HG02852 (cell line): Measurements from ENCODE around the gene ARL16.

ENCODE experiments used
- ATAC-seq: cut with Tn5 transposase; IDR thresholded peaks from one replicate; pipeline ENCODE4 v1.9.1; 2021; ENCODE audit warnings: mild to moderate bottlenecking, moderate library complexity; ENCODE audit not compliant: unreplicated experiment

The ARL16 gene

DNA sequence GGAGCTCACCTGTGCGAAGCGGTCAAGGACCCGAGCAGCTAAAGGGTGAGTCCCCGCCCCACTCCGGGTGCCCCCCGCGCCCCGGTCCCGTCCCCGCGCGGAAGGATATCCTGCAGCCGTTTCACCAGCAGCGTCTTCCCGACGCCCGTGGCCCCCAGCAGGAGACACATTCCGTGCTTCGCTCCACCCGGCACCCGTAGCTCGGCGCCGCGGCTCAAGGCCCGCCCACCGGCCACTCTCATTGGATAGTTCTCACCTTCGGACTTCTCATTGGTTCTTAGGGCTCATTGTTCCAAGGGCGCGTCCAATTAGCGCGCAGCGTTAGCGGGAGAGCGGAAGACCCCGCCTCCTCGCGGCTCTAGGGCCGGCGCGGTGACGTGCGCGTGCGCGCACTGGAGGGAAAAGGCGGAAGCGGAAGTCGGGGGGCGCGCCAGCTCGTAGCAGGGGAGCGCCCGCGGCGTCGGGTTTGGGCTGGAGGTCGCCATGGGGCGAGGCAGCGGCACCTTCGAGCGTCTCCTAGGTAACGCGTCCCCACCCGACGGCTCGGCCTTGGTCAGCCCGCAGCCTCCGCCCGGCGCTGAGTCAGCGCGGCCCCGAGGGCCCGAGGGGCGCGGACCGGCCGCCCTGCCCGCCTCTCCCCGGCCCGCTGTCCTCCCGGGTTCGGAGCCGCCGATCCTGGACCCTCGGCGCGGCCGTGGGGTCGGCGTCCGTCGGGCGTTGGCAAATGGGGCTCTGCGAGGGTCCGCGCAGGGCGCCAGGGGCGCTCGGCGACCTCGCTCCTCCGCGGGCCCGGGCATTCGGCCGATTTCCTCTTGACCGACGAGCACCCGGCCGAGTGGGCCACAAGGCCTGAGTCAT lies at the start of gene ARL16, which contains the start of gene HGS:
ARL16 (minus strand) TSS at position 214 of the 858 bp plus-strand sequence; CDS start at position 170, 44 bp downstream.
HGS (plus strand) TSS at position 428 of the 858 bp plus-strand sequence; CDS start at position 484, 56 bp downstream.
- peak; percentile 87 for ATAC-seq

GRCh38 chr17:81727324-81728031 lies 43.9 kb upstream of the ARL16 start:
- no peak for ATAC-seq

GRCh38 chr17:81726004-81726403 lies 42.4 kb upstream of the ARL16 start:
- ATAC-seq: no peak

DNA sequence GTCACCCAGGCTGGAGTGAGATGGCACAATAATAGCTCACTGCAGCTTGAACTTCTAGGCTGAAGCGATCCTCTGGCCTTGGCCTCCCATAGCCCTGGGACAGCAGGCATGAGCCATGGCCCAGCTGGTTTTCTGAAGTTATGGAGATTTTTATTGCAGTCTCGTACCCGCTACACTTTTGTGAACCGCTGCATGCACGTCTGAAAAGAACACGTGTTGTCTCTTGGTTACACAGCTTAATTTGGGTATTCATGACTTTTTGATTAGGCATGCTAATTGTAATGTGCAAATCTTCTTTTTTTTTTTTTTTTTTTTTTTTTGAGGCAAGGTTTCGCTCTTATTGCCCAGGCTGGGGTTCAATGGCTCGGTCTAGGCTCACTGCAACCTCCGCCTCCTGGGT lies 41.8 kb upstream of the ARL16 start:
- no peak for ATAC-seq

- ATAC-seq: no peak
These were observed 40.1 kb upstream of the ARL16 start for GRCh38 chr17:81723651-81724209.

GRCh38 chr17:81722184-81723120 lies 38.9 kb upstream of the ARL16 start:
- no peak for ATAC-seq

DNA sequence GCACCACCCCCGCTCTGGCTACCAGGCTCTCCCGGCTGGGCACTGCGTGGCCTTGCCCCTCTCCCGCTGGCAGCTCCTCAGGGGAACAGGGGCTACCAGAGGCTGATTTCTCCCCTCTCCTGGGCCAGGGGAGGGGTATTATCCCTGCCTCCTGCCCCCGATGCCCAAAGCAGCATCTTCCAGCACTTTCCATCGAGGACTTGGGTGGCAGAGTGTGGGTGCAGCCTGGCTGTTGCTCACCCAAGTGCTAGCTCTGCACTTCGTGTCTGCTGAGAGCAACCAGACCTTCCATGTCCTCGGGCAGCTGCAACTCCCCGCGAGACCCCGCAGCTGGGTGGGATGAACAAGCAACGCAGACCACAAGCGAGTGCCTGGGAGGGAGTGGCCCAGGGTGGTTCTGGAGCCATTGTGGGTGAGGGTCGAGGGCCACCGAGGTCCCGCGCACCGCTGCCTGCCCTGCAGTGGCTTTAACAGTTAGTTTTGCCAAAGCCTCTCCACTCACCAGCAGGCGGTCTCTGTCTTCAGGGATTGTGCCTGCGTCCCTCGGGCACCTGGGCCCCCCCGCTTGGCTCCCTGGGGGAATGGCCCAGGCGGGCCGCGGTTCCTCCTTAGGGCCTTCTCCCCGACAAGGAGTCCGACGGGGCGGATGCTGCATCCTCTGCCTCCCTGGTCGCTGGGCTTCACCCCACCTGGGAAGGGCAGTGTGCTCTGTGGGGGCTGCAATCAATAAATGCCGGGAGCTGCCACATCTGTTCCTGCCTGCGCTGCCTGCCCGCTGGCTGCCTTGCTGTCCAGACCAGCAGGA lies 36.9 kb upstream of the ARL16 start:
- ATAC-seq: no peak

- ATAC-seq: no peak
These were observed 36.0 kb upstream of the ARL16 start for GRCh38 chr17:81719410-81720266.

DNA sequence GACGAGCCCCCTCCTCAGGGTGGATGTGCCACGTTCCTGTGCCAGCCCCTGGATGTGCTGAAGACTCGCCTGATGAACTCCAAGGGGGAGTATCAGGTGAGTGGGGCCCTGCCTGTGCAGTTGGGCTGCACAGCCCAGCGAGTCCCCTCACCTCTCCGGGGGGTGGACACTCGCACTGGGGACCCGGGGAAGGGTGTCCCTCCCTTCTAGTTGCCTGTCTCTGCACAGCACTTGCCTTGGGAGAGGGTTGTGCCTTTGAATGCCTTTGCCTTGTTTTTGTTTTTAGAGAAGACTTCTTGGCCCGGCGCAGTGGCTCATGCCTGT lies 34.1 kb upstream of the ARL16 start:
- no peak for ATAC-seq

- no peak for ATAC-seq
These were observed 33.6 kb upstream of the ARL16 start for GRCh38 chr17:81717049-81717765.

DNA sequence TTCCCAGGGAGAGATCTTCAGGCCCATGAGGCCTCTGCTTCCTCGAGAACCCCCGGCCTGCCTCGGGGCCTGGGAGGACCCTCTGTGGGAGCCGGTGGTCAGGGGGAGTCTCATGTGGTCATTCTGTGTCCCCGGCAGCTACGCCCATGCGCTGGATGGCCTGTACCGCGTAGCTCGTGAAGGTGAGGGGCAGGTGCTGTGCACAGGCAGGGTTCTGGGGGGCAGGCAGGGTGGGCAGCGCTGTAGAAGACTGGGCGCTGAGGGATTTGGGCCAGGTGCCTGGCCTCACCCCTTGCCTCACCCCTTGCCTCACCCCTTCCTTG lies 33.0 kb upstream of the ARL16 start:
- ATAC-seq: no peak

DNA sequence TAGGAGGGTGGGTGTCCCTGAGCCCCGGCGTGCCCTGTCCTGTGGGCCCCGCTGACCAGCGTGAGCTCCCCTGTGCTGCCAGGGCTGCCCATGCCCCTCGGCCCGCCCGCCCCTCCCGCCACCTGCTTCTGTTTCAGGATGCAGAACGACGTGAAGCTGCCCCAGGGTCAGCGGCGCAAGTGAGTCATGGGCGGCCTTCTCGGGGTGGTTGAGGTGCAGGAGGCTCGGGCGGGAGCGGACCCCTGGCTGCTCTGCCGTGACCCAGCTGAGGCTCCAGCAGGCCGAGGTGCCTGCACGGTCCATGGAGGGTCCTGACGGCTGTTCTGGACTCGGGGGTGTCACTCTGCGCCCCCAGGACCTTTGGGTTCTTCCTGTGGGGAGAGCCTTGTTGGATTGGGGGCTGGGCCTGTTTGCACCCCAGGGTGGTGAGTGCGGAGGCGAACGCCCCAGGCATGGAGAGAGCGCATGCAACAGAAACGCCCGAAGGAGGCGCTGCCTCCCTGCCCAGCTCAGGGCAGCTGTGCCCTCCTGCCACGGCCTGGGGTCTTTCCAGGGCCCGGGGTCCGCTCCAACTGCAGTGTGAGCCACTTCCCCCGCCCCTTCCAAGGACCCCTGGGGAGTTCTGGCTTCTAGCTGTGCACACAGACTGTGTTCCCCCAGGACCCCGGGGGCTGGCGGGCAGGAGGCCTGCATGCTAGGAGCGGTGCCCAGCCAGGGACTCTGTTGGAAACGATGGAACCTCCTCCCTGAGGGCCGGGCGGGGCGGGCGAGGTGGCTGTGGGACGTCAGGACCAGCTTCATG lies 32.5 kb upstream of the ARL16 start:
- no peak for ATAC-seq

GRCh38 chr17:81715107-81715871 lies 31.7 kb upstream of the ARL16 start:
- ATAC-seq: no peak

DNA sequence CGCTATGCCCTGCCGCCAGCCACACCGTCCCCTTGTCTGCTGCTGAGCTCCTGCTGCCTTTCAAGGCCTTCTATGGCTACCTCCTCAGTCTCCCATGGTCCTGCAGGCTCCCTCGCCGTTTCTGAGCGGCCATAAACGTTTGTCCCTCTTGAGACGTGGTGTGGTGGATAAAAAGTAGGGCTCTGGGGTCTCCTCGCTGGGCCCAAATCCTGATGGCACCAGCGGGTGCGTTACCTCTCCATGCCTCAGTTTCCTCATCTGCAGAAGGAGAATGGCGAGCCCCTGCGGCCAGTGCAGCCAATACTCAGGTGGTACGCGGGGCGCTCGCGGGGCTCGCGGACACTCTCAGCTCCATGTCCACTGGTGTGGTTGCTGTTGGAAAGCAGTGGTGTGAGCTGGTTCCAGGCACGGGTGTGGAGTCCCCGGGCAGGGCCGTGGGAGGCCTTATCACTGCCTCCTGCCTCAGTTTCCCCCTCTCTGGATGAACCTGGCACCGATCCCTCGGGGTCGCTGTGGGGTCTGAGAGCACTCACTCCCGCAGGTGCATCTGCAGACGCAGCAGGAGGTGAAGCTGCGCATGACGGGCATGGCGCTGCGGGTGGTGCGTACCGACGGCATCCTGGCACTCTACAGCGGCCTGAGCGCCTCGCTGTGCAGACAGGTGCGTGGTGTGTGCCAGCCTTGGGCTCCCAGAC lies 31.0 kb upstream of the ARL16 start:
- no peak for ATAC-seq

DNA sequence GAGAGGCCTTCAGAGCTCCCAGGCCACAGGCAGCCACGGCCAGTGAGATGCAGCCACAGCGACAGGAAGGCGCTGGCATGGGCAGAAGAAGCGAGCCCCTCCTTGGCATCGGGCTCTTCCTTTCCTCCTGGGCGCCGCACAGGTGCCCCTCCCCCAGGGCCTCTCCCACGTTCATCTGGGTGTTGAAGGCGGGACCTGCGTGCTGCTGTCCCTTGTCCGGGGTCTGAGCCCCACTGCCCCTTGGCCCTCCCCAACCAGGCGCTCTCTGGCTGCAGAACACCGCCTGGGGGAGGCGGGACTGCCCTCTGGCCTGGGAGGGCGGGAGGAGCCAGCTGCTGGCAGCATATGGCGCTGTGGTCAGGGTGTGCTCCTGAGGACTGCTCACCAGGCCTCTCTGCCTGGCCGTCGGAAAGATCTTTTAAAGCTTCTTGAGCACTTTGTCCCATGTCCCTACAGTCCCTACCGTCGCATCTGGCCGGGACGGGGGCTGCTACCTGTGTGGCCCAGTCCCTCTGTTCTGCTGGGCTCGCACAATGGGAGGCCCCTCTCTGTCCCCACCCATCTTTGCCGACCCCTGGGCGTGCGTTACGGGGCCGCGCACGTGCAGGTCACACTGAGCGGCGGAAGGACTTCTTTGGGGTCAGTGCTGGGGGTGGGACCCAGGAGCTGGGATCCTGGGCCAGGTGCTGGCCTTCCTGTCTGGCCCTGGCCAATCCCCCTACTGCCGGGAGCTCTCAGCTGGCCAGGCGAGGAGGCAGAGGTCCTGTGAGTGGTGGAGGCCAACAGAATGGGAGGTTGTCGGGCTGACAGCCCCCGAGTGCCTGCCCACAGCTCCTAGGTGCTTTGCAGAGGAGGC lies 30.2 kb upstream of the ARL16 start:
- no peak for ATAC-seq
